Suprapubic skin (tissue), 3 donors: ENCODE data around the gene HEPN1.

ENCODE experiments used
- CTCF ChIP-seq, 2 donors: fragments of 200-600 bp in 1 of 2; fragments of 450-650 bp in 1 of 2; sonication (generic) in 1 of 2; IDR thresholded peaks; one replicate each; pipeline ENCODE4 v1.5.1; 2016 to 2019; ENCODE audit warnings: antibody characterized with exemption in 2 of 2, mild to moderate bottlenecking in 1 of 2, moderate library complexity in 1 of 2
- EP300 ChIP-seq: sonication (generic); formaldehyde crosslinking; IDR thresholded peaks from one replicate; pipeline ENCODE4 v1.6.1; 2017; ENCODE audit warnings: antibody characterized with exemption

GRCh38 chr11:124943254-124943616, 24.2 kb downstream of the HEPN1 start:
- TF ChIP-seq CTCF (IDR thresholded peaks at IDR 0.05) (no peak), EP300 (no peak)
